DOHH2 (cell line): ENCODE results near the gene CES2.

ENCODE experiments used
- H3F3A ChIP-seq: fragments of 200-600 bp; sonication (generic), shearing (Covaris generic); 2 replicates; pipeline ENCODE4 v1.6.0; 2016; ENCODE audit warnings: antibody characterized with exemption, mild to moderate bottlenecking; ENCODE audit not compliant: control insufficient read depth, insufficient read depth
- H3K27ac ChIP-seq: fragments of 200-600 bp; sonication (generic); 2 replicates; pipeline ENCODE4 v1.5.1; 2014; ENCODE audit warnings: low read depth, mild to moderate bottlenecking, low read length, moderate library complexity
- H3K27me3 ChIP-seq: fragments of 200-600 bp; sonication (generic); 2 replicates; pipeline ENCODE4 v1.6.1; 2014; ENCODE audit warnings: mild to moderate bottlenecking, low read length, mixed read lengths; ENCODE audit not compliant: control insufficient read depth
- H3K36me3 ChIP-seq: fragments of 200-600 bp; sonication (generic); 2 replicates; pipeline ENCODE4 v1.6.1; 2014; ENCODE audit warnings: mild to moderate bottlenecking, low read length, moderate library complexity, mixed read lengths; ENCODE audit not compliant: control insufficient read depth
- H3K4me1 ChIP-seq: fragments of 200-600 bp; sonication (generic); 2 replicates; pipeline ENCODE4 v1.6.1; 2014; ENCODE audit warnings: mild to moderate bottlenecking, low read length, mixed read lengths; ENCODE audit not compliant: control insufficient read depth
- H3K4me2 ChIP-seq: fragments of 200-600 bp; sonication (generic); 2 replicates; pipeline ENCODE4 v1.6.0; 2014; ENCODE audit warnings: mild to moderate bottlenecking, low read length, moderate library complexity
- H3K4me3 ChIP-seq: fragments of 200-600 bp; sonication (generic); 2 replicates; pipeline ENCODE4 v1.5.1; 2014; ENCODE audit warnings: mild to moderate bottlenecking, low read length, mixed read lengths
- H3K79me2 ChIP-seq: fragments of 200-600 bp; sonication (generic); 2 replicates; pipeline ENCODE4 v1.6.1; 2014; ENCODE audit warnings: mild to moderate bottlenecking, low read length, mixed read lengths; ENCODE audit not compliant: control insufficient read depth
- H3K9me2 ChIP-seq: fragments of 200-600 bp; sonication (generic); replicated peaks from 2 replicates; pipeline ENCODE4 v1.6.1; 2014; ENCODE audit warnings: mild to moderate bottlenecking, low read length, mixed read lengths; ENCODE audit not compliant: control insufficient read depth
- H3K9me3 ChIP-seq: fragments of 200-600 bp; sonication (generic); 2 replicates; pipeline ENCODE4 v1.6.1; 2014; ENCODE audit warnings: antibody characterized with exemption, low read length, mixed read lengths; ENCODE audit not compliant: control insufficient read depth, insufficient read depth
- H4K20me1 ChIP-seq: fragments of 200-600 bp; sonication (generic); 2 replicates; pipeline ENCODE4 v1.6.0; 2014; ENCODE audit warnings: low read depth, mild to moderate bottlenecking, antibody characterized with exemption, low read length, moderate library complexity; ENCODE audit not compliant: control insufficient read depth, insufficient read depth
- EZH2phosphoT487 ChIP-seq: fragments of 200-600 bp; sonication (generic); IDR thresholded peaks from 2 replicates; pipeline ENCODE4 v1.6.1; 2017; ENCODE audit warnings: borderline replicate concordance, mild to moderate bottlenecking, antibody characterized with exemption, low read length, moderate library complexity, mixed read lengths
- TF ChIP-seq, protein P1 (sequence below): fragments of 200-600 bp; sonication (generic); IDR thresholded peaks from one replicate; pipeline ENCODE4 v1.5.1; 2014; ENCODE audit warnings: antibody characterized with exemption, mild to moderate bottlenecking, low read depth, low read length; ENCODE audit not compliant: poor library complexity, severe bottlenecking

CES2 gene

DNA sequence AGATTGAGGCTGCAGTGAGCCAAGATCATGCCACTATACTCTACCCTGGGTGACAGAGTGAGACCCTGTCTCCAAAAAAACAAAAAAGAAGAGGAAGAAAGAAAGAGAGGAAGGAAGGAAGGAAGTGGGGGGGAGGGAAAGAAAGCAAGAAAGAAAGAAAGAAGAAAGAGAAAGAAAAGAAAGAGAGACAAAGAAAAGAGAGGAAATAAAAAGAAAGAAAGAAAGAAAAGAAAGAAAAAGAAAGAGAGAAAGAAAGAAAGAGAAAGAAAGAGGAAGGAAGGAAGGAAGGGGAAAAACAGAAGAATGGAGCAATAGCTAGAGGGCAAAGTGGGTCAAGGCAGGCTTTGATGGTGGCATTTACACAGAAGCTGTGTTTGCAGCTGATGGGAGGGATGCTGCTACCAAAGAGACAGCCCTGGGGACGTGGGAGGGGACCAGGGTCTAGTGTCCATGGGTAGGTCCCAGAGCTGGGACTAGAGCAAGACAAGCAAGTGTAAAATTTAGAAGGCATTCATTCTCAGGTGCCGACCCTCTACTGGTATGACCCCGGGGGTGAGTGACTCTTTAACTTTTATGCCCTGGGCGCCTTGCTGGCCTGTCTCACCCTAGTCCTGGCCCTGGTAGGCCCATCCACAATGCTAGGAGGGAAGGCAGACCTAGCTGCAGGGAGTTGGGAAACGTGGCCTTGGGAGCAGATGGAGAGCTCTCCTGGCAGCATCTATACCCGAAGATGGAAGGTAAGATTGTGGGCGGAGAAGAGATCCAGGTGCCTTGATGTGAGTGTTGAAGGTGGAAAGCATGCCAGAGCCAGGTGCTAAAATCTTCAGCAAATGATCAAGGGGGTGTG is 23.8 kb downstream of the CES2 start:
- Histone ChIP-seq H3F3A (no peaks in the 10 kb centered on the region), H4K20me1 (no peaks in the 10 kb centered on the region), H3K27ac (no peak overlapping the region), H3K9me2 (no peaks in the 10 kb centered on the region), H3K9me3 (no peaks in the 10 kb centered on the region), H3K4me3 (no peak overlapping the region), H3K79me2 (no peaks in the 10 kb centered on the region), H3K27me3 (peaks cover 4% of the 10 kb centered on the region; the same call in 1 of the 2 replicates), H3K36me3 (no peaks in the 10 kb centered on the region), H3K4me2 (no peak overlapping the region), H3K4me1 (peaks cover 13% of the 10 kb centered on the region)
- no peak for TF ChIP-seq EZH2phosphoT487
- TF ChIP-seq, protein P1, sequence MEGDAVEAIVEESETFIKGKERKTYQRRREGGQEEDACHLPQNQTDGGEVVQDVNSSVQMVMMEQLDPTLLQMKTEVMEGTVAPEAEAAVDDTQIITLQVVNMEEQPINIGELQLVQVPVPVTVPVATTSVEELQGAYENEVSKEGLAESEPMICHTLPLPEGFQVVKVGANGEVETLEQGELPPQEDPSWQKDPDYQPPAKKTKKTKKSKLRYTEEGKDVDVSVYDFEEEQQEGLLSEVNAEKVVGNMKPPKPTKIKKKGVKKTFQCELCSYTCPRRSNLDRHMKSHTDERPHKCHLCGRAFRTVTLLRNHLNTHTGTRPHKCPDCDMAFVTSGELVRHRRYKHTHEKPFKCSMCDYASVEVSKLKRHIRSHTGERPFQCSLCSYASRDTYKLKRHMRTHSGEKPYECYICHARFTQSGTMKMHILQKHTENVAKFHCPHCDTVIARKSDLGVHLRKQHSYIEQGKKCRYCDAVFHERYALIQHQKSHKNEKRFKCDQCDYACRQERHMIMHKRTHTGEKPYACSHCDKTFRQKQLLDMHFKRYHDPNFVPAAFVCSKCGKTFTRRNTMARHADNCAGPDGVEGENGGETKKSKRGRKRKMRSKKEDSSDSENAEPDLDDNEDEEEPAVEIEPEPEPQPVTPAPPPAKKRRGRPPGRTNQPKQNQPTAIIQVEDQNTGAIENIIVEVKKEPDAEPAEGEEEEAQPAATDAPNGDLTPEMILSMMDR = no peak

DNA sequence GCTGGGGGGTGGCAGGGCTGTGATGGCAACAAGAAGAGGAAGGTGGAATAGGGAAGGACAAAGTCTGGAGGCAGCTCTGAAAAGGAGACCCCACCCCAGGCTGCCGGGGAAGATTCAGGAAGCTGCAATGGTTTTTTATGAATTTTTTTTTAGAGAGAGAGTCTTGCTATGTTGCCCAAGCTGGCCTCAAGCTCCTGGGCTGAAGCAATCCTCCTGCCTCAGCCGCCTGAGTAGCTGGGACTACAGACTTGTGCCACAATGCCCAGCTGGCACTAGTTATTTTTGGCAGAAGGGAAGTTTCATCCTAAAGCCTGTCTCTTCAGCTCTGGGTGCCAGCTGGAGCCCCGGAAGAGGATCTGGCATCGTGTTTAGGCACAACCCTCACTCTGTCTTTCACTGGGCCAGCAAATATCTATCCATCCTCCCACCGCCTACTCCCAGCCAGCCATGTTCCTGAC is 24.4 kb downstream of the CES2 start:
- Histone ChIP-seq H4K20me1 (no peaks in the 10 kb centered on the region), H3K27ac (no peak overlapping the region), H3K9me3 (no peaks in the 10 kb centered on the region), H3K4me2 (no peak overlapping the region), H3K9me2 (no peaks in the 10 kb centered on the region), H3K4me3 (no peak overlapping the region), H3K36me3 (no peaks in the 10 kb centered on the region), H3K27me3 (peaks cover 4% of the 10 kb centered on the region; the same call in 1 of the 2 replicates), H3F3A (no peaks in the 10 kb centered on the region), H3K79me2 (no peaks in the 10 kb centered on the region), H3K4me1 (peaks cover 13% of the 10 kb centered on the region)
- TF ChIP-seq, protein P1 = no peak
- TF ChIP-seq EZH2phosphoT487 = no peak

DNA sequence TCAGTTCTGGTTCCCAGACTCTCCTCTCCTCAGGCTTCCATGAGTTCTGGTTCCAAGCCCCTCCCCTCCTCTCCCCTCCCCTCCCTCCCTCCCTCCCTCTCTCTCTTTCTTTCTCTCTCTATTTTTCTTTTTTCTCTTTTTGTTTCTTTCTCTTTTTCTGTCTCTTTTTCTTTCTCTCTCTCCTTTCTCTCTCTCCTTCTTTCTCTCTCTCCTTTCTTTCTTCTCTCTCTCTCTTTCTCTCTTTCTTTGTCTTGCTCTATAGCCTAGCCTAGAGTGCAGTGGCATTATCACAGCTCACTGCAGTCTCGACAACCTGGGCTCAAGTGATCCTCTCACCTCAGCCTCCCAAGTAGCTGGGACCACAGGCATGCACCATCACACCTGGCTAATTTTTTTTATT is 25.0 kb downstream of the CES2 start:
- H3K79me2 ChIP-seq = no peaks in the 10 kb centered on the region
- peaks cover 4% of the 10 kb centered on the region; the same call in 1 of the 2 replicates for H3K27me3 ChIP-seq
- no peak overlapping the region for H3K4me2 ChIP-seq
- no peak overlapping the region for H3K4me3 ChIP-seq
- H3K9me3 ChIP-seq = no peaks in the 10 kb centered on the region
- no peaks in the 10 kb centered on the region for H3K36me3 ChIP-seq
- TF ChIP-seq, protein P1 = no peak
- no peaks in the 10 kb centered on the region for H3F3A ChIP-seq
- peaks cover 13% of the 10 kb centered on the region for H3K4me1 ChIP-seq
- H3K9me2 ChIP-seq = no peaks in the 10 kb centered on the region
- no peak overlapping the region for H3K27ac ChIP-seq
- H4K20me1 ChIP-seq = no peaks in the 10 kb centered on the region
